HG02885 (cell line): ENCODE data around the gene INMT.

Source experiments
- ATAC-seq: cut with Tn5 transposase; IDR thresholded peaks from one replicate; pipeline ENCODE4 v1.9.1; 2021; ENCODE audit warnings: mild to moderate bottlenecking; ENCODE audit not compliant: unreplicated experiment, poor library complexity

Gene INMT

DNA sequence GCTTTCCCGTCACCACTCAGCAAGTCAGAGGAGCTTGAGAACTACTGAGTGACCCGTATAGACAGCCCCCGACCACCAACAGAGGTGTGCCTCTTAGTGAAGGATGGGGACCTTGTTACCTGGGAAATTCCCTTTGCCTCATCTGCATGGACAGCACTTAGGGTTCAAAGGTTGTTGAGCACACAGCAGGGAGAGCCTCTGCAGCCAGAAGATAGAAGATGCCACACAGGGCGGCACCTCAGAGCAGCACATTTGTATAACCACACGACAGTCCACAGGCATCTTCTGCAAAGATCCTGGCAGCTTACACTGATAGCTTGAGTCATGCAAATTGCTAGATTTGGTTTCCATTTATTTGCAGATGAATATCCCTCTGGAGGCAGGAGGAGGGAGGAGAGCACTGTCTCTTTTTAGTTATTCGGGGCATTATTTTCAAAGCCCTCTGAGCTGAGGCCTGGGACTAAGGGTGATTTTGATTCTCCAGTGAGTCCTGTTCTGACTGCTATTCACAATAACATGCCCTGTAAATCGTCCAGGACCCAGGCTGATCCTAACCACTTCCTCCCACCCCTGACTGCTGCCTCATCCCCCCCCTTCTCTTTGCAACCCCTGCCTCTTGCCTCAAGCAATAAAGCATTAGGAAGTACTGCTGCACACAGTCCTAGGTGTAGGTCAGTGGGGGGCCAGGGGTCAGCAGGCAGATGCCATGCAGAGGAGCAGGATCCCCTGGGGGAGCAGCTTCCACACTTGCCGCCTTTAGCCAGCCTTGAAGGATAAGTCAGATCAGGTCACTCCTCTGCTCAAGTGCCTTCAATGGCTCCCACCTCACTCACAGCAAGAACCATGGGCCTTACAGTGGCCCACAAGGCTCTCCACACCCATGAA is 24.6 kb upstream of the INMT start:
- no peak for ATAC-seq

DNA sequence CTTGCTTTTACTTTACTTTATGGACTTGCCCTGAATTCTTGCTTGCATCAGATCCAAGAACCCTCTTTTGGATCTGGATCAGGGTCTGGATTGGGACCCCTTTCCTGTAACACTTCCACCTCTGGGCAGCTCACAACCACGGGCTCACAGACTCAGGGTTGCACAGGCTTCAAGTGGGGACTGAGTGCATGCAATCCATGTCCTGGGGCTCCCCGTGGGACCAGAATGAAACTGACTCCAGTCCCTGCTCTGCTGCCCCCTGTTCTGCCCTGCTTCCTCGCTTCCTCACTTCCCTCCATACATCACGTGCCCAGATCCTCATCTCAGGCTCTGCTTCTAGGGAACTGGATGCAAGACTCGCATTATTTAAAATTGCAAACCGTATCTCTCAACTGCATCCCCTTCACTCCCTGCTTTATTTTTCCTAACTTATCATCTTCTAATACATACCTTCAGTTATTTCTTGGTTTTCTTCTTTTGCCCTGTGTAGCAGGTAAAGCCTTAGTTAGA is 23.3 kb upstream of the INMT start:
- ATAC-seq: no peak

DNA sequence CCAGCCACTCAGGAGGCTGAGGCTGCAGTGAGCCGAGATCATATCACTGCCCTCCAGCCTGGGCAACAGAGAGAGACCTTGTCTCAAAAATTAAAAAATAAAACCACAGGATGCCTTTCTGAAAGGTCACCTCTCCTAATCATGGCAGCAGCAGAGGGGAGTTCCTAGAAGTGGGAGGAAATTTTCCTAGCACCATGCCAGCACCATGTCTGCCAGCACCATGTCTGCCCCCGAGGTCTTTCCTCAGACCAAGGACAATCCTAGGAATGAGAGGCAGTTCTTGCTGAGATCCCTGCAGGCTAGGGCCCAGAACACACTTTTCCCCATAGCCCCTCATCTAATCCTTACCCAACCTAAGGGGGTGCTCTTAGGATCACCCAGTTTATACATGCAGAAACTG is 22.3 kb upstream of the INMT start:
- no peak for ATAC-seq

DNA sequence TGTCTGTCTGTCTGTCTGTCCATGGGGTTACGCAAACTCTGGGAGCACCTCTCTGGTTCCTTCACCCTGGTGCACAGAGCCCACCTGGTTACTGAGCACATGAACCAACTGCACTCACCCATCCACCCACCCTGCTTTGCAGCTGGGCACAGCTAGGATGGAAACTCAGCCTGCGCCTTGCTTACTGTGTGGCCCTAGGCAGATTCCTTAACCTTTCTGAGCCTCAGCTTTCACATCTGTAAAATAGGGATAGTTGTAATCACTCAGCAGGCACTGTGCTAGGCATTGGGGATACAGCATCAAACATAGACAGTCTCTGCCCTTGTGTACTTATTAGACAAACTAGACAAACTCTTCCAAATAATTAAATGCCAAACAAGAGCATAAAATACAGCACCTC is 21.8 kb upstream of the INMT start:
- no peak for ATAC-seq

DNA sequence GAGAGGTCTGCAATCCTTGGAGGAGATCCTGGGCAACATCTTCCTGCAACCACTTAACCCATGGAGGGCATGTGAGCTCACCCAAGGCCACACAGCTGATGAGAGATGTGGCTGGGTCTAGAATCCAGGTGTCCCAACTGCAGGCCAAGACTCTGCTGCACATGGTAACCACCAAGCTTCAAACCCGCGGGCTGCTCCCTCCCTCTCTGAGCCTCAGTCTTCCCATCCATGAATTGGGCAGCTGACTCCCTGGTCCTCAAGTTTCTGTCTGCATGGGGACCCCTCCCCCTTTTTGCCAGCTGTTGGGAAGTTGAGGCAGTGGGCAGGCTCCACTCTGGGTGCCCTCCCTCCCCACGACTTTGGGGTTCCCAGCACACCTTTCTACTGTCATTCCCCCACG is 20.9 kb upstream of the INMT start:
- ATAC-seq: no peak

DNA sequence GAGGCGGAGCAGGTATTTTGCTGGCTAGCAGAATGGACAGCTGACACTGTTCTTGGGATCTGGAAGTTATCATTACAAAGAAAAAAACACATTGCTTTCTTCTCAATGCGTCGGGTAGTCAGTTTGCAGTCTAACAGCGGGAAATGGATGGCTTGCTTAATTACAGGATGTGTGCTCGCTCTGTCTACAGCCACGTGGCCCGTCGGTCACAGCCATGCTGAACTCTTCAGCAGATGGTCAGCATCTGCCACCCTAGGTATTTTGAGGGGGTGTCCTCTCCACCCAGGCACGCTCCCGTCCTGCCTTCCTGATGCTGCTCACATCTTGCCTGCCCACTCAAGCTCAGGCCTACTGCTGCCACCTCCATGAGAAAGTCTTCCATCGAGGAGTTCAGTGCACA is 20.4 kb upstream of the INMT start:
- no peak for ATAC-seq

DNA sequence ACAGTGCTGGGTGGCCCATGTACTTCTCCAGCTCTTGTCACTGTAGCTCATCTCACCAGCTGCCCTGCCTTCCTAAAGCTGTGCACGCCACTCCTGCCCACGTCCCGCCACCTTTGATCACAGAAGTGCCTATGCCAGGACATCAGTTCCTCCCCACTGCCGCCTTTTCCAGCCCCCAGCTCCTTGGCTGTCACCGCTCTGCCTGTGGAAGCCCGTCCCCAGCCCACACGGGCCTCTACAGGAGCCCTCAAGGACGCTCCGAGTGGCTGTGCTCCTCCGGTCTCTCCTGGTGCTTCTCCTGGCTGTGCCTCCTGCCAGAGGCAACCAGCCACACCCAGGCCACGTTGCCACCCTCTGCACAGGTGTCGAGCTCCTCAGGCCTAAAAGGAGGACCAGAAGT is 19.3 kb upstream of the INMT start:
- ATAC-seq: no peak

DNA sequence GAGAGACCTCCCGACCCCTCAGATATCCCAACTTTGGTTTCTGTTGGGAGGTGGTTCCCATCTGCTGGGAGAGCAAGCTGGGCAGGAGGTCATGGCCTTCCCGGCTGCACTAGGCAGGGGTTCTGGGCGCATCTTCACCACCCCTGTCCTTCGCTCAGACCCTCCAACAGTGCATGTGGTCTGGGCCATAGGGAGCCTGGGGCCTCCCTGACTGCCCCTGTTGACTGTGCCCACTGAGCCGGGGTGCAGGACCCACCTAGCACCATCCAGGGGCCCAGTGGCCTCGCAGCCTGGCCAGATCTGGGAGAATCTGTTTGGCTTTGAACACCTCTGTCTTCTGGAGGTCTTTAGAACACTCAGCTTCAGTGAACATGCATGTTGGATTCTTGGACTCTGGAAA is 18.7 kb upstream of the INMT start:
- no peak for ATAC-seq

DNA sequence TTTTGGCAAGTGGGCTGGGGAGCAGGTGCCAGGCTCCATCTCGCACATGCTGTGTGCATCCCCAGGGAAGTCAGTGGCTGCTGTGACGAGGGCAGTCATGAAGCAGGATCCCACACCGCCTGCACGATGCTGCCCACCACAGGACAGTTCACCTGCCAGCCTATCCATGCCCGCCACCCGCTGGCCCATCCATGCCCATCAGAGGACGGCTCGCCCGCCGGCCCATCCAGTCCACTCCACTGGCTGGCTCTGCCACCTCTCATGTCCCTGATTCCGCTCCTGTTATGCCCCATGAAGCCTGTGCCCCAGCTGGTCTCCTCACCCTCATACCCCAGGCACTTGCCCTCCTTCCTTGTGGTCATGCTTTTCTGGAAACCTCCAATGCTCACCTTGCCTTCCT is 18.2 kb upstream of the INMT start:
- no peak for ATAC-seq

DNA sequence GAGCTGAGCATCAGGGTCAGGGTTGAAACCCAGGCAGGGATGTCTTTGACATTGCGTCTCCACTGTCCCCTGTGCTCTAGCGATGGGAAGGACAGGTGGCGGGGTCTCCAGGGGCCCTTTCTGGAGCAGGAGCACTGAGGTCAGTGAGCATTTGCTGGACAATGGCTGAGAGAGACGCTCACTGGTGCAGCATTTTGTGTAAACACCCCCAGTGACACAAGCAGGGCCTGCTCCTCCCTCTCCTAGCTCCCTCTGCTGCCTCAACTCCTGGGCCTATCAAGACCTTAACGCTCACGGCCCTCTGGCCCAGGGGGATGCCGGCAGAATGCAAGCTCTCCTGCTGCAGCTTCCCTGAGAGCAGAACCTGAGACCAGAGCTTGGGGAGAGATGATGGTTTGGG is 17.4 kb upstream of the INMT start:
- no peak for ATAC-seq

DNA sequence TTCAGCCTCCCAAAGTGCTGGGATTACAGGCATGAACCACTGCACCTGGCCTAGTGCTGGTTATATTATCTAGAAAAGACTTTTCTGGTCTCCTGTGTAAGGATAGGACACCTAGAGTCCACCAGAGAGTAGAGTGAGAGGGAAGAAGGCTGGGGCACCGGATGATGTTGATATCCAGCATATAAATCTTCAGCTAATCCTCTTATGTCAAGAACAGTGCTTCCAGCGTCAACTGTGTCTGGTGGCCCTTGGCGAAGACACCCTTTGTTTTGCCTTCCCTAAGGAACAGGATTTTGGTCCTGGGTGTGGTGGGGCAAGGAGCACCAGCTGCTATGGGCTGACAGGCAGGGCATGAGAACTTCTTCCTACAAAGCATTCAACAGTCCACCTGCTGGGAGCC is 16.3 kb upstream of the INMT start:
- ATAC-seq: no peak

DNA sequence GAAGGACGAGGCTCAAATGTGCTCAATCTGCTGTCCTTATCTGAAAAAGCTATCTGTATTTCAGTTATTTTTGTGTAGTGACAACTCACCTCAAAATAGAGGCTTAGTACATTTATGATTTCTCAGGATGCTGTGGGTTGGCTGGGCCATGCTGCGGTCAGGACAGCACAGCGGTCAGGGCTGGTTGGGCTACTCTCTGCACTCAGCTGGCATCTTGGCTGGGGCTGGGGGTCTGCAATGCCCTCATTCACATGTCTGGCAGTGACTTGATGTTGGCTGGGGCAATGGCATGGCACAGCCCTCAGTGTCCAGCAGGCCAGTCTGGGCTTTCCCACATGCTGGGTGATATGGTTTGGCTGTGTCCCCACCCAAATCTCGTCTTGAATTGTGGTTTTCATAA is 15.6 kb upstream of the INMT start:
- ATAC-seq: no peak

DNA sequence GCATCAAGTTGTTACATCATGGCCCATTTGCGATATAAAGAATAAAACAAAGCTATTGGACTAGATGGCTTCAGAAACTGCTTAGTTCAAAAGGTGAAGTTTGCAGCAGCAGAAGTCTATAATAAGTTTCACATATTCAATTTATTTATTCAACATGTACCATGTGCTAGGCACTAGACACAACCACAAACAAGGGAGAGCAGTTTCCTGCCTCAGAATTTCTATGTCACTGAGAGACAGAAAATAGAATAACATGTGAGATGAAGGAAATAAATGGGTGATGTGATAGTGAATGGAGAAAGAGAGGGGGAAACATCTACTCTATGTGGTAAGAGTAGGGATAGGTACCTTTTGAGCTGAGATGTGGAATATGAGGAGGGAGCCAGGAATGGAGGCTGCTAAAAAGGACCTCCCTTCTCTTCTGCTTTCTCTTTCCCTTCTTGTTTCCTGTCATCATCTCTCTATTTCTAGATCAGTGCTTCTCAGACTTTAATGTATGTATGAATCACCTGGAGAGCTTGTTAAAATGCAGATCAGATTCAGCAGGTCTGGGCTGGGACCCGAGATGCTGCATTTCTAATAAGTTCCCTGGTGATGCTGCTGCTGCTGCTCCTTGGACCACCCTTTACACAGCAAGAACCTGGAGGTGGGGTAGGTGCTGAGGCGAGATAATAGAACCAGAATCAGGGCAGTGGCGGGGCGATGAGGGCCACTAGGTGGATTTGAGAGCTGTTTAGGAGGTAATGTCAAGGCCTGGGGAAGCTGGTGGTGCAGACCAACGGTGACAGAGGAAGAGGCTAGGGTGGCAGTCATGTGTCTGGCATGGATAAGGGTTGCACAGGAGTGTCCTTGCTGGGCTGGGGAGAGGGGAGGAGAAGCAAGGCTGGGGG is 13.7 kb upstream of the INMT start:
- no peak for ATAC-seq

DNA sequence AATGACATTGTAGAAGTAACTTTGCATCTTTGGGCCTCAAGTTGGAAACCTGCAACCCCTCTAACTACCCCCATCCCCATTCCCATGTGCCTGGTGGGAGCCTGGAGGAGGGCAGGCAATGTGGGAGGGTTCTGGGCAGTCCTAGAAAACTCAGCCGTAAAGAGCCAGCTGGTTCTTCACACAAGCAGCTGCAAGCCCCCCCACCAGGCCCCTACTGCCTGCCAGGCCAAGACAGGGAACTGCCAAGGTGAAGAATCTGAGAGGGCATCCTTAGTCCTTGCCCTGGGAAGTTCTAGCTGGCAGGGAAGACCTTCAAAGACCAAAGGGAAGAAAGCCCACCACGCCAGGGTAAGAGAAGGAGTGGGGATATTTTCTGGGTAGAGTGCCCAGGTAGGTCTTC is 12.2 kb upstream of the INMT start:
- ATAC-seq: no peak

DNA sequence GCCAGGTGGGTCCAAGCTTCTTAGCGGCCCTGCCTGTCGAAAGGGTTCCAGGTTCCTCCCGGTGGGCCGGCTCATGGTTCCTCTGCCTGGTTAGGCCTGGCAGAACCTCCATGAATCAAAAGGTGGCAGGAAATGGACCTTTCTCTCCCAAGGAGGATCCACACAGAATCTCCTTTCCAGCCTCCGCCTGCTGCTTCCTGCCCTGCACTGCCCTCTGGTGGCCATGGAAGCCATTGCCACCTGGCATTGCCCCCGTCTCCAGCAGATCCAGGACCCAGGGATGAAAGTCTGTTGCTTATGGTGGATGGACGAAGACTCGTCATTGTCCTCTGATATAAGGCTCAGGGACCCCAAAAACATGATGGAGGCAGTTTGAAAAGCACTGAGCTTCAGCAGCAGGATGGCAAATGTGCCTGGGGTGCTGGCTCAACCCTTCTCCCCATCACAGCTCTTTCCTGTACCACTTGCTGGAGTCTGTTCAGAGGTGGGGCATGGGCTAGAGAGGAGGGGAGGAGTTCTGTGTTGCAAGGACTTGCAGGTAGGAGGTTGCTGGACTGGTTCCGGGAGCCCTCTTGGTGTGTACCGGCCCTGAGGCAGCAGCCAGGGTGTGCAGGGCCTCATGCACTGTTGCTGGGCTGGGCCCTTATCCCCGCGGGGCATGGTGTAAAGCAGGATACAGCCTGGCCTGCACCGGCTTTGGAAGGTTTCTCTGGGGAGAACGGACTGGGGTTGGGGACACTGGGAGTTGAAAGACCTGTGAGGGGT is 11.3 kb upstream of the INMT start:
- ATAC-seq: peak; percentile 78

DNA sequence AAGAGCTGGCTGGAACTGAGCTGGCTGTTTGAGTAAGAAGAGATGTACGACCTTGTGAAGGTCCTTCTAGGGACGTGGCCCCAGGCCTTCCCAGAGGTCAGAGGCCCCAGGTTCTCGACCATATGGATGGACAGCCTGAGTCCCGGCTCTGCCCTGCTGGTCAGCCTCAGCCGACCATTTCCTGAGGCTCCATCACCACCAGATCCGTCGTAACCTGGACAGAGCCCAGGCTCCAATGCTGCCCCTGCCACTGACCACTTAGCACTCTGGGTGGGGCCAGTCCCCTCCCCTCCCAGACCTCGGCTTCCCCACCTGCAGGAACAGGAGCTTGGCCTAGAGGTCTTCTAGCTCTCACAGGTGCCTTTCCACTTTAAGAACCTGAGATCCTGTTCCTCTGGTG is 10.6 kb upstream of the INMT start:
- no peak for ATAC-seq

DNA sequence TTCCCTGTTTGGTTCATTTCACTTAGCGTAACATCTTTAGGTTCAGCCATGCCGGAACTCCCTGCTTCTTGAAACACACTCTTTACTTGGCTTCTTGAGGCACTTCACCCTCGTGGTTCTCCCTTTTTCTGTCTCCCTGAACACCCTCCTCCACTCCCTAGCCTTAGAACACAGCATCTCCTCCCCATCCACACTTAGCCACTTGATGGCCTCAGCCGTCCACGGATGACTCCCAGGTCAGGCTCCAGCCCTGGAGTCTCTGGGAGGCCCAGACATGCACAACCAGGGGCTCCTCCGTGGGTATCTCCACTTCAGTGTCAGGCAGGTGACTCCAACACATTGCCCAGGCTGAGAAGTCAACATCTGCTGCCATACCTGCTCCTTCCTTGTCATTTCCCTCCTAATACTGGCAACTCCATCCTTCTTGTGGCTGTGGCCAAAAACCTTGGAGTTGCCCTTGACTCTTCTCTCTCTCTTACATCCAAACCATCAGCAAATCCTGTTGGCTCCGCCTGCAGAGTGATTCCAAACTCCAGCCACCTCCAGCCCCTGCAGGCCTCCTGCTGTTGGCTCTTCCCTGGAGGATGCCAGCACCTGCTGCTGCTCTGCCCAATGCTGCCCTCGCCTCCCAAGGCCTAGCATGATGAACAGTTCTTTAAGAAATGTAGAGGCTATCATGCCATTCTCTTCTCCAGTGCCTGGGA is 8.4 kb upstream of the INMT start:
- no peak for ATAC-seq

DNA sequence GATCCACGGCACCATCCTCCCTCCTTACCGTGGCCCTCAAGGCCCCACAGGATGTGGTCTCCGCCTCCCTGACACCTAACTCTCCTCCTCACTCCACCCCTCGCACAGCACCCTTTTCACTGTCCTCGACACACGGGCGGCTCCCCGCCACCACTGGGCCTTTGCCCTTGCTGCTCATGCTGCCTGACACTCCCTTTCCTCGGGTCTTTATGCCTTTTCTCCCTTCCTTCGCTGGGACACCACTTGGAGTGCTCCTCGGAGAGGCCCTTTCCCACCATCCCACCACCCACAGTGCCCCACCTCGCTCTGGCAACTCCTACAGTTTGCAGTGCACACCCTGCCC is 7.9 kb upstream of the INMT start:
- no peak for ATAC-seq

DNA sequence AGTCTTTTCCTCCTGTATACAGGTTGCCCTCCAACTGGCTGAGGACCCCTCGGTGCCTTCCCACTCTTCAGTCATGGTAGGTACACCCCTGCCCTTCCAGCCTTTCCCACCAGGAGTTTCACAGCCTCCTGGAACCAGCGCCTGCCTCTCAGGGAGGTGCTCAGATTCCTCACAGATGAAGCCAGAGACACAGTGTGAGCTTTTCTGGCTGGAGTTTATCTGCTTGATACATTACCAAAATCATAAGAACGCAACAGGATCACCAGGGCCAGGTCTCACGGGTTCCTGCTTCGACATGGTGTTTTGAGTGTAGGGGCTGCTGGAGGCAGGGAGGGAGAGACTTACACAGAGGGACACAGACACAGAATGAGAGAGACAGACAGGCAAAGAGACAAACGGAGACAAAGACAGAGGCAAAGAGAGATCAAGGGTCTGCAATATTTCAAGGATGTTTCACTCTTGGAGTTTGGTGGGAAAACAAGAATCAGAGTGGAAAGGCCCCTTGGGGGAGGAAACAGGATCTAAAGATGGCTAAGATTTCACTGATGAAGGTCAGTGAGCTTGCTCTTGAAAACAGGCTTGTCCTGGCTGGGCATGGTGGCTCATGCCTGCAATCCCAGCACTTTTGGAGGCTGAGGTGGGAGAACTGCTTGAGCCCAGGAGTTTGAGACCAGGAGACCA is 6.5 kb upstream of the INMT start:
- ATAC-seq: no peak

DNA sequence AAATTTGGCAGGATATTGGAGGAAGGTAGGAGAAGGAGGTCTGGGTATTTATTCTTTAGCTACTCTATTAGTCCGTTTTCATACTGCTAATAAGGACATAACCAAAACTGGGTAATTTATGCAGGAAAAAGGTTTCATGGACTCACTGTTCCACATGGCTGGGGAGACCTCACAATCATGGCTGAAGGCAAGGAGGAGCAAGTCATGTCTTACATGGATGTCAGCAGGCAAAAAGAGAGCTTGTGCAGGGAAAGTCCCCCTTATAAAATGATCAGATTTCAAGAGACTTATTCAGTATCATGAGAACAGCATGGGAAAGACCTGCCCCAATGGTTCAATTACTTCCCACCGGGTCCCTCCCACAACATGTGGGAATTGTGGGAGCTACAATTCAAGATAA is 1.9 kb upstream of the INMT start:
- ATAC-seq: no peak
